HepG2 (cell line): ENCODE results near the gene TMUB1. TPM values are rescaled to one million over a fixed set of nuclear protein-coding genes. Genes with fewer than 3 reads are reported as not detected.

ENCODE experiments used
- ATAC-seq: fragments of 200-7000 bp; cut with Tn5 transposase; 3 replicates; pipeline ENCODE4 v1.9.1; 2020; ENCODE audit warnings: mild to moderate bottlenecking, moderate library complexity
- BruUV-seq: library from RNA; stranded (reverse); fragments of 400-500 nt; replicated peaks from 2 replicates; lab custom pipeline; 2021; lab: Mats Ljungman, UMichigan
- CTCF ChIA-PET: fragments of 300-600 bp; formaldehyde crosslinking; extraction: SDS; loops from one replicate; lab custom pipeline; 2021; ENCODE audit warnings: low total read pairs, inconsistent platforms, low intra/inter-chr PET ratio; lab: Yijun Ruan, JAX
- POLR2A ChIA-PET: fragments of 350-600 bp; sonication (Branson Sonifier 250); formaldehyde crosslinking; loops from one replicate; lab custom pipeline; 2020; ENCODE audit warnings: antibody characterized with exemption, inconsistent platforms; lab: Yijun Ruan, JAX
- DNase-seq: peaks from one replicate; pipeline ENCODE4 v3.0.0-alpha.2; 2015; ENCODE audit warnings: low spot score
- FAIRE-seq: peaks from 3 replicates; lab custom pipeline; 2011; peaks lifted over from hg19 to GRCh38; lab: Jason Lieb, UNC
- H2AFZ ChIP-seq: one replicate; pipeline ENCODE4 v1.6.1; 2011; ENCODE audit warnings: low read length, inconsistent platforms
- H3K27ac ChIP-seq: fragments of 300-600 bp; 3 replicates; pipeline ENCODE4 v1.8.0; 2011; ENCODE audit warnings: mixed run types, mild to moderate bottlenecking, mixed read lengths, low read length, inconsistent platforms; ENCODE audit not compliant: insufficient read depth; ENCODE audit errors: extremely low read length
- H3K27me3 ChIP-seq, 2 experiments: fragments of 200-600 bp in 1 of 2; 2 replicates in 1 of 2; 3 replicates in 1 of 2; pipeline versions ENCODE4 v1.6.0 to v1.8.0; 2011; ENCODE audit warnings: low read length in 2 of 2, mild to moderate bottlenecking in 2 of 2, moderate library complexity in 2 of 2, inconsistent platforms in 1 of 2; ENCODE audit not compliant: insufficient read depth in 2 of 2, control insufficient read depth in 1 of 2
- H3K36me3 ChIP-seq, 2 experiments: fragments of 200-600 bp in 1 of 2; replicated peaks in 1 of 2; 2 replicates in 1 of 2; 3 replicates in 1 of 2; pipeline versions ENCODE4 v1.5.1 to v1.8.0; 2011; ENCODE audit warnings: low read length in 2 of 2, inconsistent platforms in 1 of 2; ENCODE audit not compliant: insufficient read depth in 2 of 2, control insufficient read depth in 1 of 2
- H3K4me1 ChIP-seq: 2 replicates; pipeline ENCODE4 v1.5.1; 2012; ENCODE audit warnings: low read length, inconsistent platforms; ENCODE audit not compliant: insufficient read depth
- H3K4me2 ChIP-seq: 2 replicates; pipeline ENCODE4 v1.6.0; 2011; ENCODE audit warnings: low read depth, low read length, inconsistent platforms
- H3K4me3 ChIP-seq, 3 experiments: fragments of 200-600 bp in 1 of 3; sonication (generic), shearing (Covaris generic) in 1 of 3; replicated peaks in 1 of 3; 2 replicates each; pipeline ENCODE4 v1.5.1; 2011 to 2016; ENCODE audit warnings: low read length in 3 of 3, inconsistent platforms in 2 of 3, low read depth in 2 of 3, mild to moderate bottlenecking in 2 of 3, control low read depth in 1 of 3, mixed read lengths in 1 of 3; ENCODE audit not compliant: insufficient read depth in 1 of 3
- H3K79me2 ChIP-seq: one replicate; pipeline ENCODE4 v1.6.1; 2011; ENCODE audit warnings: low read length, inconsistent platforms; ENCODE audit not compliant: insufficient read depth
- H3K9ac ChIP-seq: 2 replicates; pipeline ENCODE4 v1.6.0; 2011; ENCODE audit warnings: mild to moderate bottlenecking, low read depth, low read length, inconsistent platforms; ENCODE audit not compliant: insufficient read depth
- H3K9me3 ChIP-seq: 2 replicates; pipeline ENCODE4 v1.5.1; 2012; ENCODE audit warnings: mild to moderate bottlenecking, low read length
- H4K20me1 ChIP-seq: 2 replicates; pipeline ENCODE4 v1.6.0; 2011; ENCODE audit warnings: inconsistent platforms, mild to moderate bottlenecking, low read length, moderate library complexity; ENCODE audit not compliant: insufficient read depth
- AGO2 ChIP-seq: fragments of 200-400 bp; formaldehyde crosslinking; optimal IDR thresholded peaks from 2 replicates; pipeline ENCODE3; 2017; ENCODE audit warnings: mild to moderate bottlenecking, low read depth, low read length, moderate library complexity
- GTF2F1 ChIP-seq: fragments of 150-350 bp; IDR thresholded peaks from 2 replicates; pipeline ENCODE4 v1.6.1; 2014; ENCODE audit warnings: low read length
- HOXA3 ChIP-seq: sonication (generic); formaldehyde crosslinking; IDR thresholded peaks from 2 replicates; pipeline ENCODE4 v1.5.0; 2020; ENCODE audit warnings: missing genetic modification reagents
- NFE2L2 ChIP-seq: fragments of 150-350 bp; IDR thresholded peaks from 2 replicates; pipeline ENCODE4 v1.6.1; 2014; ENCODE audit warnings: low read length
- RBFOX2 ChIP-seq: fragments of 200-400 bp; formaldehyde crosslinking; IDR thresholded peaks from 2 replicates; pipeline ENCODE4 v1.6.1; 2017; ENCODE audit warnings: low read depth, mild to moderate bottlenecking, low read length
- TCF7 ChIP-seq: sonication (generic); IDR thresholded peaks from 2 replicates; pipeline ENCODE4 v1.6.1; 2016; ENCODE audit warnings: antibody characterized with exemption, low read depth
- ZMYM4 ChIP-seq: sonication (generic); formaldehyde crosslinking; IDR thresholded peaks from 2 replicates; pipeline ENCODE4 v1.8.1; 2023; ENCODE audit warnings: mild to moderate bottlenecking, missing genetic modification reagents
- ZNF230 ChIP-seq: sonication (generic); formaldehyde crosslinking; IDR thresholded peaks from 2 replicates; pipeline ENCODE4 v1.4.0; 2020; ENCODE audit warnings: mild to moderate bottlenecking, missing genetic modification reagents
- ZNF615 ChIP-seq: sonication (generic); formaldehyde crosslinking; IDR thresholded peaks from 2 replicates; pipeline ENCODE4 v1.5.0; 2020; ENCODE audit warnings: mild to moderate bottlenecking, missing genetic modification reagents, borderline replicate concordance
- WGBS: methylation state at CpG from one replicate; pipeline ENCODE4 v1.1.6; 2017; ENCODE audit warnings: low lambda C conversion rate; 5-methylcytosine and 5-hydroxymethylcytosine counted together
- in situ Hi-C: cut with HindIII; loops from 2 replicates; pipeline ENCODE4 v1.10.0; 2017; ENCODE audit warnings: low pct_unique_long_range_greater_than_20kb; ENCODE audit not compliant: extremely low pct_ligation_motif_present
- intact Hi-C: fragments of 100-400 bp; cut with micrococcal nuclease; formaldehyde crosslinking; loops from one replicate; pipeline ENCODE4 v1.10.0; 2022; ENCODE audit not compliant: unreplicated experiment
- polyA plus RNA-seq, 8 experiments: library from polyadenylated mRNA; depleted of rRNA in 3 of 8; stranded (reverse) in 7 of 8; unstranded in 1 of 8; fragments of >200 nt; fragmentation: Illumina TruSeq in 4 of 8; extraction: Trizol in 4 of 8; gene quantifications; 2 replicates each; pipeline versions ENCODE4 v1.2.1 to v1.2.3, GENCODE V29; 2011 to 2016; ENCODE audit warnings: low read depth in 4 of 8, missing spikeins in 1 of 8, mixed read lengths in 1 of 8; ENCODE audit not compliant: insufficient read depth in 1 of 8
- total RNA-seq, 5 experiments: library from RNA; depleted of rRNA; stranded (reverse); fragments of >200 nt; fragmentation: Illumina TruSeq; extraction: Trizol; gene quantifications; 2 replicates each; pipeline ENCODE4 v1.2.3, GENCODE V29; 2016; ENCODE audit warnings: low read depth in 1 of 5
- TF ChIP-seq, protein P1 (sequence below): sonication (generic); formaldehyde crosslinking; IDR thresholded peaks from 2 replicates; pipeline ENCODE4 v1.4.0; 2020; ENCODE audit warnings: missing genetic modification reagents, borderline replicate concordance
- TF ChIP-seq, protein P2 (sequence below): IDR thresholded peaks from 2 replicates; pipeline ENCODE4 v1.6.1; 2016; ENCODE audit warnings: missing compliant biosample characterization, missing genetic modification reagents, borderline replicate concordance
- TF ChIP-seq, protein P3 (sequence below), 2 experiments: sonication (generic) in 1 of 2; formaldehyde crosslinking in 1 of 2; IDR thresholded peaks; 2 replicates each; pipeline versions ENCODE4 v1.4.0 to v1.6.1; 2018 to 2020; ENCODE audit warnings: missing genetic modification reagents in 2 of 2, borderline replicate concordance in 1 of 2, low read depth in 1 of 2, mild to moderate bottlenecking in 1 of 2, missing biosample characterization in 1 of 2

TMUB1 gene
- total and polyA plus RNA-seq, 2 of the 13 experiments (the other 11 are each of a cell fraction or from before 2014, with no cell fraction given) = 44.8 to 51.6 TPM

DNA sequence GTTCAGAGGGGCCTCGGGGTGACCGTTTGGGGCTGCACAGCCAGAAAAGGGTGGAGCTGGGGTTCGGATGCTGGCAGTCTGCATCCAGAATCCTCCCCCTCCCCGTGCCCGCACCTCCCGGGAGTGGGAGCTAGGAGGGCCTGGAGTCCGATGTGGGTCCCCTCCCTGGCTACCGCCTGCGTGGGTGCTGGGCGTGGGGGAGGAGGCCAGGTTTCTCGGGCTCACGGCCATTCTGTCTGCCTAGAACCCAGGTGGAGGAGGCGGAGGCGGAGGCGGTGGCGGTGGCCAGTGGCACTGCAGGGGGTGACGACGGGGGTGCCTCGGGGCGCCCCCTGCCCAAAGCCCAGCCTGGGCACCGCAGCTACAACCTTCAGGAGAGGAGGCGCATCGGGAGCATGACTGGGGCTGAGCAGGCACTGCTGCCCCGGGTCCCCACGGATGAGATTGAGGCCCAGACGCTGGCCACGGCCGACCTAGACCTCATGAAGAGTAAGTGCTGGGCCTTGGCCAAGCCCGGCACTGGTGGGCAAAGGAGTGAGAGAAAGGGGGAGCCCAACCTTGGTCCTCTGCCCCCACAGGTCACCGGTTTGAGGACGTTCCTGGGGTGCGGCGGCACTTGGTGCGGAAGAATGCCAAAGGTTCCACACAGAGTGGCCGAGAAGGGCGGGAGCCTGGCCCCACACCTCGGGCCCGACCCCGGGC, 16.9 kb downstream of the TMUB1 start:
- no peak for FAIRE-seq
- Histone ChIP-seq H3K27me3 (no peaks in the 10 kb centered on the region), H3K4me2 (no peak overlapping the region), H3K9ac (no peak overlapping the region), H3K79me2 (peaks cover 3% of the 10 kb centered on the region), H4K20me1 (peaks cover 4% of the 10 kb centered on the region; the same call in 1 of the 2 replicates), H3K4me1 (peaks cover 28% of the 10 kb centered on the region), H3K4me3 (no peak overlapping the region), H3K36me3 (peaks cover 17 to 65% of the 10 kb centered on the region in 2 experiments; a peak in 4 of 5 replicates), H3K27ac (no peak overlapping the region), H2AFZ (no peak overlapping the region), H3K9me3 (no peaks in the 10 kb centered on the region)
- POLR2A ChIA-PET = interaction anchor here (1.8 kb wide), 1 partner anchor 15 kb away, joined by 6 read pairs; the partner anchor contains the start of gene FASTK
- in situ Hi-C loops = no loop called here
- no TSS peak for BruUV-seq
- intact Hi-C loops = no loop called here
- no peak for DNase-seq
- ATAC-seq = no peak
- WGBS = 95% methylated on average over 20 of the region's 39 CpGs
- CTCF ChIA-PET = no interaction called here
- no peak for TF ChIP-seq TCF7
- peak; percentile 66 for TF ChIP-seq RBFOX2
- TF ChIP-seq HOXA3 (CRISPR knock-in tag) = no peak
- peak; percentile 59 for TF ChIP-seq AGO2

DNA sequence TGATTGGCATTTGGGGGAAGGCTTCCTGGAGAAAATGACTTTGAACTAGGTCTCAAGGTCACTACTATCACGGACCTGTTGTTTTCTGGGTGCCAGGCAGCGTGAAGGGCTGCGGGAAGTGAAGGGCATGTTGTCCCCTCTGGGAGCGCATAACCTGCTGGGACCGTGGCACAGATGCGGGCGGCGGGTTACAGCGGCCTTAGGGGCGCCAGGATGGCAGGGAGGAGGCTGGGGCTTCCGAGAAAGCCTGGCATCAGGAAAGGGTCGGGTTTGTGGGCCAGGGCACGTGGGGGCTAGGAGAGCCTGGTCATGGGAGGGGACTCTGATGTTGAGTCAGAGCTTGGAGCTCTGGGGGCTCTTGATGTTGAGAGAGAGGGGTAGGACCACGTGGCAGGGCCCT, 17.8 kb downstream of the TMUB1 start:
- no peak for FAIRE-seq
- Histone ChIP-seq H3K4me2 (no peak overlapping the region), H3K4me1 (peaks cover 37% of the 10 kb centered on the region), H3K27me3 (no peaks in the 10 kb centered on the region), H4K20me1 (peaks cover 4% of the 10 kb centered on the region; the same call in 1 of the 2 replicates), H3K36me3 (peaks cover 15 to 57% of the 10 kb centered on the region in 2 experiments; a peak in 4 of 5 replicates), H3K27ac (no peak overlapping the region), H3K9me3 (no peaks in the 10 kb centered on the region), H2AFZ (no peak overlapping the region), H3K4me3 (no peak overlapping the region), H3K9ac (no peak overlapping the region), H3K79me2 (peaks cover 11% of the 10 kb centered on the region)
- 96% methylated on average over 14 of the region's 14 CpGs for WGBS
- no TSS peak for BruUV-seq
- intact Hi-C loops (no loop called here), in situ Hi-C loops (no loop called here)
- DNase-seq = no peak
- ATAC-seq = no peak
- CTCF ChIA-PET = no interaction called here
- POLR2A ChIA-PET = no interaction called here
- TF ChIP-seq GTF2F1 (no peak), ZMYM4 (no peak), ZNF230 (CRISPR knock-in tag) (no peak), ZNF615 (no peak), NFE2L2 (no peak)
- TF ChIP-seq, protein P1, sequence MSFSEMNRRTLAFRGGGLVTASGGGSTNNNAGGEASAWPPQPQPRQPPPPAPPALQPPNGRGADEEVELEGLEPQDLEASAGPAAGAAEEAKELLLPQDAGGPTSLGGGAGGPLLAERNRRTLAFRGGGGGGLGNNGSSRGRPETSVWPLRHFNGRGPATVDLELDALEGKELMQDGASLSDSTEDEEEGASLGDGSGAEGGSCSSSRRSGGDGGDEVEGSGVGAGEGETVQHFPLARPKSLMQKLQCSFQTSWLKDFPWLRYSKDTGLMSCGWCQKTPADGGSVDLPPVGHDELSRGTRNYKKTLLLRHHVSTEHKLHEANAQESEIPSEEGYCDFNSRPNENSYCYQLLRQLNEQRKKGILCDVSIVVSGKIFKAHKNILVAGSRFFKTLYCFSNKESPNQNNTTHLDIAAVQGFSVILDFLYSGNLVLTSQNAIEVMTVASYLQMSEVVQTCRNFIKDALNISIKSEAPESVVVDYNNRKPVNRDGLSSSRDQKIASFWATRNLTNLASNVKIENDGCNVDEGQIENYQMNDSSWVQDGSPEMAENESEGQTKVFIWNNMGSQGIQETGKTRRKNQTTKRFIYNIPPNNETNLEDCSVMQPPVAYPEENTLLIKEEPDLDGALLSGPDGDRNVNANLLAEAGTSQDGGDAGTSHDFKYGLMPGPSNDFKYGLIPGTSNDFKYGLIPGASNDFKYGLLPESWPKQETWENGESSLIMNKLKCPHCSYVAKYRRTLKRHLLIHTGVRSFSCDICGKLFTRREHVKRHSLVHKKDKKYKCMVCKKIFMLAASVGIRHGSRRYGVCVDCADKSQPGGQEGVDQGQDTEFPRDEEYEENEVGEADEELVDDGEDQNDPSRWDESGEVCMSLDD (CRISPR knock-in tag) = no peak
- TF ChIP-seq, protein P2, sequence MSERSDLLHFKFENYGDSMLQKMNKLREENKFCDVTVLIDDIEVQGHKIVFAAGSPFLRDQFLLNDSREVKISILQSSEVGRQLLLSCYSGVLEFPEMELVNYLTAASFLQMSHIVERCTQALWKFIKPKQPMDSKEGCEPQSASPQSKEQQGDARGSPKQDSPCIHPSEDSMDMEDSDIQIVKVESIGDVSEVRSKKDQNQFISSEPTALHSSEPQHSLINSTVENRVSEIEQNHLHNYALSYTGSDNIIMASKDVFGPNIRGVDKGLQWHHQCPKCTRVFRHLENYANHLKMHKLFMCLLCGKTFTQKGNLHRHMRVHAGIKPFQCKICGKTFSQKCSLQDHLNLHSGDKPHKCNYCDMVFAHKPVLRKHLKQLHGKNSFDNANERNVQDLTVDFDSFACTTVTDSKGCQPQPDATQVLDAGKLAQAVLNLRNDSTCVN (CRISPR knock-in tag) = no peak
- TF ChIP-seq, protein P3, sequence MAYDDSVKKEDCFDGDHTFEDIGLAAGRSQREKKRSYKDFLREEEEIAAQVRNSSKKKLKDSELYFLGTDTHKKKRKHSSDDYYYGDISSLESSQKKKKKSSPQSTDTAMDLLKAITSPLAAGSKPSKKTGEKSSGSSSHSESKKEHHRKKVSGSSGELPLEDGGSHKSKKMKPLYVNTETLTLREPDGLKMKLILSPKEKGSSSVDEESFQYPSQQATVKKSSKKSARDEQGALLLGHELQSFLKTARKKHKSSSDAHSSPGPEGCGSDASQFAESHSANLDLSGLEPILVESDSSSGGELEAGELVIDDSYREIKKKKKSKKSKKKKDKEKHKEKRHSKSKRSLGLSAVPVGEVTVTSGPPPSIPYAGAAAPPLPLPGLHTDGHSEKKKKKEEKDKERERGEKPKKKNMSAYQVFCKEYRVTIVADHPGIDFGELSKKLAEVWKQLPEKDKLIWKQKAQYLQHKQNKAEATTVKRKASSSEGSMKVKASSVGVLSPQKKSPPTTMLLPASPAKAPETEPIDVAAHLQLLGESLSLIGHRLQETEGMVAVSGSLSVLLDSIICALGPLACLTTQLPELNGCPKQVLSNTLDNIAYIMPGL (CRISPR knock-in tag; IDR thresholded peaks at IDR 0.05; ENCODE audit: borderline replicate concordance in 1 of 2, low read depth in 1 of 2) = no peak
